Right ventricle myocardium superior (tissue), 1 donor: ENCODE measurements around the gene KCNQ1. TPM values are rescaled to one million over a fixed set of nuclear protein-coding genes. Genes with fewer than 3 reads are reported as not detected.
A peak's percentile ranks its signal among the peaks of the same experiment; 100 is the strongest.

ENCODE experiments used
- ATAC-seq: fragments of 200-7000 bp; cut with Tn5 transposase; one replicate; pipeline ENCODE4 v1.9.1; 2020; ENCODE audit warnings: mild to moderate bottlenecking; ENCODE audit not compliant: poor library complexity
- DNase-seq: peaks from one replicate; pipeline ENCODE4 v3.0.0-alpha.2; 2020
- intact Hi-C: fragments of 100-400 bp; cut with DNase I; formaldehyde crosslinking; loops from one replicate; pipeline ENCODE4 v1.11.2; 2022
- total RNA-seq: library from RNA; stranded (reverse); fragmentation: NEBNext Ultra II Directional; extraction: Animal tissue kit (Norgen Biotek cat#: 25700); gene quantifications from one replicate; pipeline ENCODE4 v1.2.1, GENCODE V29; 2021
- donor health status: DM: no; HTN: yes; CAD: no; lungs with severe emphysema.

KCNQ1 gene
- total RNA-seq, 1 donor from 2014 or later = 33.4 TPM

GRCh38 chr11:2448661-2449547 lies 4.1 kb downstream of the KCNQ1 start:
- DNase-seq (peak; percentile 50), ATAC-seq (peak; percentile 30)
- intact Hi-C loops = loop anchor here (5.0 kb wide), 2 partner anchors 73 to 528 kb away; no protein-coding TSS in a partner anchor

- ATAC-seq = no peak
- intact Hi-C loops = loop anchor here (5.0 kb wide), 2 partner anchors 73 to 528 kb away; no protein-coding TSS in a partner anchor
- DNase-seq = peak; percentile 29
These were observed 4.9 kb downstream of the KCNQ1 start for GRCh38 chr11:2449548-2450320.

- intact Hi-C loops = no loop called here
- ATAC-seq (no peak), DNase-seq (peak; percentile 35)
These were observed 5.7 kb downstream of the KCNQ1 start for GRCh38 chr11:2450321-2451041.

DNA sequence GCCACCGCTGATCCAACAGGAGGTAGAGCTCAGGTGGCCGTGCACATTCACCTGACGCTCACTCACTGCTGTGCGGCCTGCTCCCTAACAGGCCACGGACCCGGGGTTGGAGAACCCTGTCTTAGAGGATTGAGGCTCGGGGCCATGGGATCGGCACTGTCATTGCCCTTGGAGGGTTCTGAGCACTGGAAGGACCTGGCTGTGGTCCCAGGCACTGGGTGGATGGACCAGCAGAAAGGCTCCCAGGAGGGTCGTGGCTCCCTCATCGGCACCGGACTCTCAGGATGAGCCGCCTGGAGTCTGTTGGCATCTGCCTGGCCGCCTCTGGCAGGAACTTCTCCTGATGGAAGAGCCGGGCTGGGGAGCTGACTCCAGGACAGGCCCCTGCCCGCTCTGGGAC lies 6.5 kb downstream of the KCNQ1 start:
- DNase-seq (peak; percentile 27), ATAC-seq (no peak)
- intact Hi-C loops = no loop called here

- intact Hi-C loops = no loop called here
- DNase-seq = peak; percentile 29
- peak; percentile 3 for ATAC-seq
These were observed 7.1 kb downstream of the KCNQ1 start for GRCh38 chr11:2451916-2452315.

DNA sequence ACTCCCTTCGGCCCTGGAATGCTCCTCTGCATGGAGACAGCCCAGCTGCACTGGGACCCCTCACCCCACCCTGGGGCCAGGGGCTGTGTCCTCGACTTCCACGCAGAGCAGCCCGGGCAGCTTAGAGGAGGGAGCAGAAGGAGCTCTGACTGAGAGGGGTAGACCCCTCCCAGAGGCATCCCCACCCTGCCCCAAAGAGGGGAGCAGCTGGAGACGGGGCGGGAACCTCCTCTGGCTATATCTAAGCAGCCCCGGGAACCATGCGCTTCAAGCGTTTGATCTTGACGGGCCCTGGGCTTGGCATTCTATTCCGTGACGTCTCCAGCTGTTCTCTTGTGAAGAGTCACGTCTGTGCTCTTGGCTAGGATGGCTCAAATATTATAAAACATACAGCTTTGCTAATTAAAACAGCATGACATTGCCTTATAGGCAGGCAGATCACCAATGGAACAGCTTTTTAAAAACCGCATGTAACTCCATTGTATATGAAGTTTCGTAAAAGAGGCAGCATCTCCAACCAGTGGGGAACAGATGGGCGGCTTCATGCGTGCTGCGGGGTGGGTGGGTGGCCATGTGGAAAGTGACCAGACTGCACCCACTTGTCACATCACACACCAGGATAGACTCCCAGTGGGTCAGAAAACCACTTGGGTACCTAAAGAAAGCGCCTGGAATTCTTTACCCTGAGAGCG lies 7.7 kb downstream of the KCNQ1 start:
- DNase-seq (peak; percentile 48), ATAC-seq (peak; percentile 51)
- intact Hi-C loops = no loop called here

GRCh38 chr11:2453436-2453835 lies 8.6 kb downstream of the KCNQ1 start:
- no peak for DNase-seq
- intact Hi-C loops = no loop called here

GRCh38 chr11:2458321-2458720 lies 13.5 kb downstream of the KCNQ1 start:
- DNase-seq (peak; percentile 46), ATAC-seq (no peak)
- intact Hi-C loops = no loop called here

More at GRCh38 chr11:2453436-2453835, 8.6 kb downstream of the KCNQ1 start:
- ATAC-seq = no peak

- ATAC-seq = no peak
- intact Hi-C loops = no loop called here
- DNase-seq = peak; percentile 52
These were observed 14.4 kb downstream of the KCNQ1 start for GRCh38 chr11:2459016-2459725.

GRCh38 chr11:2459796-2460531 lies 15.2 kb downstream of the KCNQ1 start:
- intact Hi-C loops = no loop called here
- ATAC-seq (no peak), DNase-seq (peak; percentile 42)

- DNase-seq = peak; percentile 38
These were observed 15.9 kb downstream of the KCNQ1 start for GRCh38 chr11:2460540-2461252.

GRCh38 chr11:2461253-2461955 lies 16.6 kb downstream of the KCNQ1 start:
- peak; percentile 68 for DNase-seq
- ATAC-seq = peak; percentile 68
- intact Hi-C loops = no loop called here

More at GRCh38 chr11:2460540-2461252, 15.9 kb downstream of the KCNQ1 start:
- intact Hi-C loops = no loop called here
- no peak for ATAC-seq

DNA sequence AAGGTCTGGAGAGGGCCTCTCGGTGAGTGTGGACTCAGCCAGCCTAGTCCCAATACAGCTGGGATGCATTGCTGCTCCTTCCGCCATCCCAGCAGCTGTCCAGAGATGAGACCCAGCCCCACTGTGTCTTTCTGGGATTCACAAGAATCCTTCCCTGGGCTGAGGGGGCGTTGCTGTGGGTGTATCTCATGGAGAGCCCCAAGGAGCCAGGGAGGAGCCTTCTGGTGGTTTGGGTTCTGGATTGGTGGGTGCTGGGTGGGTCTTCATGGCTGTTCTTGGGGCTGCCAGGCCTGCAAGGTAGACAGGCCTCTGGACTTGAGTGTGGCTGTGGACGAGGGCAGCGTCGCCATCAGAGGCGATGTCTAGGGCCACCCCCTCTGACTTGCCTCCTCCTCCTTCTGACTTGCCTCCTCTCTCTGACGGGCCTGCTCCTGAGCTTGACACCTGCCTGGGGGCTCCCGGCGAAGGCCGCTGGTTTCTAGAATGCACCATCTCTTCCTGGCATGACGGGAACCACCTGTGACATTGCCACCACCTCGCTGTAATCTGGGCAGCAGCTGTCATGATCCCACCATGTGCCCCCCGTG lies 17.2 kb downstream of the KCNQ1 start:
- no peak for DNase-seq
- no peak for ATAC-seq
- intact Hi-C loops = no loop called here

- intact Hi-C loops = no loop called here
These were observed 17.8 kb downstream of the KCNQ1 start for GRCh38 chr11:2462543-2462985.

GRCh38 chr11:2462986-2463765 lies 18.4 kb downstream of the KCNQ1 start:
- intact Hi-C loops = no loop called here
- DNase-seq (peak; percentile 85), ATAC-seq (peak; percentile 82)

More at GRCh38 chr11:2462543-2462985, 17.8 kb downstream of the KCNQ1 start:
- ATAC-seq (no peak), DNase-seq (no peak)
